HG02642 (cell line): ENCODE measurements around the gene FOSL1.
"Not testable (repeated sequence)": the region's sequence is repeated elsewhere in the genome, so short reads cannot be mapped to it uniquely, and the experiment has no call there.

Experiments used
- ATAC-seq: cut with Tn5 transposase; IDR thresholded peaks from one replicate; pipeline ENCODE4 v1.9.1; 2021; ENCODE audit warnings: mild to moderate bottlenecking; ENCODE audit not compliant: unreplicated experiment, poor library complexity

The FOSL1 gene

GRCh38 chr11:65855927-65856363 lies 44.2 kb downstream of the FOSL1 start:
- ATAC-seq = no peak

GRCh38 chr11:65854852-65855837 lies 45.0 kb downstream of the FOSL1 start:
- no peak for ATAC-seq

- ATAC-seq = no peak
Observed at GRCh38 chr11:65854161-65854592, 46.0 kb downstream of the FOSL1 start.

- no peak for ATAC-seq
Observed at GRCh38 chr11:65853246-65853979, 46.8 kb downstream of the FOSL1 start.

GRCh38 chr11:65852508-65853245 lies 47.5 kb downstream of the FOSL1 start:
- ATAC-seq = no peak

- no peak for ATAC-seq
Observed at GRCh38 chr11:65851811-65852507, 48.2 kb downstream of the FOSL1 start.

GRCh38 chr11:65851083-65851579 lies 49.1 kb downstream of the FOSL1 start:
- ATAC-seq = no peak

GRCh38 chr11:65850217-65851082 lies 49.7 kb downstream of the FOSL1 start:
- ATAC-seq = no peak

GRCh38 chr11:65849771-65850216 lies 50.4 kb downstream of the FOSL1 start:
- ATAC-seq = no peak

- ATAC-seq = no peak
Observed at GRCh38 chr11:65849366-65849765, 50.8 kb downstream of the FOSL1 start.

GRCh38 chr11:65848693-65849092 lies 51.5 kb downstream of the FOSL1 start:
- ATAC-seq = not testable (repeated sequence)

- ATAC-seq = no peak
Observed at GRCh38 chr11:65847746-65848145, 52.4 kb downstream of the FOSL1 start.

GRCh38 chr11:65844231-65844872 lies 55.8 kb downstream of the FOSL1 start:
- ATAC-seq = no peak

GRCh38 chr11:65843811-65844210 lies 56.4 kb downstream of the FOSL1 start:
- no peak for ATAC-seq

- ATAC-seq = no peak
Observed at GRCh38 chr11:65842144-65842543, 58.0 kb downstream of the FOSL1 start.
